HUES6 (cell line): ENCODE results near the gene WNK2.

Source experiments
- H3K27ac ChIP-seq: 2 replicates; pipeline ENCODE4 v1.7.0; 2013; ENCODE audit warnings: low read depth, mild to moderate bottlenecking, low read length, inconsistent platforms
- H3K27me3 ChIP-seq: 2 replicates; pipeline ENCODE4 v1.6.1; 2013; ENCODE audit warnings: low read length; ENCODE audit not compliant: control insufficient read depth, insufficient read depth
- H3K36me3 ChIP-seq: 2 replicates; pipeline ENCODE4 v1.6.1; 2013; ENCODE audit warnings: low read length; ENCODE audit not compliant: control insufficient read depth, insufficient read depth
- H3K4me1 ChIP-seq: 2 replicates; pipeline ENCODE4 v1.6.1; 2013; ENCODE audit warnings: low read length; ENCODE audit not compliant: control insufficient read depth, insufficient read depth
- H3K4me3 ChIP-seq: 2 replicates; pipeline ENCODE4 v1.5.1; 2013; ENCODE audit warnings: low read depth, low read length
- H3K9ac ChIP-seq: one replicate; pipeline ENCODE4 v1.6.1; 2013; ENCODE audit warnings: mild to moderate bottlenecking, low read length
- H3K9me3 ChIP-seq: 2 replicates; pipeline ENCODE4 v1.6.1; 2013; ENCODE audit warnings: low read depth, low read length; ENCODE audit not compliant: control insufficient read depth, insufficient read depth

Gene WNK2

GRCh38 chr9:93211654-93212001, 27.7 kb downstream of the WNK2 start:
- H3K4me3 ChIP-seq = no peak overlapping the region
- H3K27ac ChIP-seq = no peak overlapping the region
- H3K9me3 ChIP-seq = peaks cover 6% of the 10 kb centered on the region; the same call in 1 of the 2 replicates

GRCh38 chr9:93212409-93212808, 28.5 kb downstream of the WNK2 start:
- peaks cover 6% of the 10 kb centered on the region; the same call in 1 of the 2 replicates for H3K9me3 ChIP-seq
- peaks cover 5% of the 10 kb centered on the region; the same call in 1 of the 2 replicates for H3K36me3 ChIP-seq
- no peak overlapping the region for H3K4me3 ChIP-seq
- no peaks in the 10 kb centered on the region for H3K4me1 ChIP-seq
- H3K9ac ChIP-seq = no peak overlapping the region
- H3K27me3 ChIP-seq = no peaks in the 10 kb centered on the region
- H3K27ac ChIP-seq = no peak overlapping the region

More at GRCh38 chr9:93211654-93212001, 27.7 kb downstream of the WNK2 start:
- Histone ChIP-seq H3K4me1 (no peaks in the 10 kb centered on the region), H3K9ac (no peak overlapping the region), H3K27me3 (no peaks in the 10 kb centered on the region), H3K36me3 (peaks cover 5% of the 10 kb centered on the region; the same call in 1 of the 2 replicates)

- Histone ChIP-seq H3K9ac (no peak overlapping the region), H3K27ac (no peak overlapping the region), H3K36me3 (peaks cover 2% of the 10 kb centered on the region; the same call in 1 of the 2 replicates), H3K9me3 (peaks cover 6% of the 10 kb centered on the region; the same call in 1 of the 2 replicates), H3K4me3 (no peak overlapping the region), H3K4me1 (no peaks in the 10 kb centered on the region), H3K27me3 (no peaks in the 10 kb centered on the region)
These were observed 32.1 kb downstream of the WNK2 start for GRCh38 chr9:93216073-93216365.

- no peaks in the 10 kb centered on the region for H3K4me1 ChIP-seq
- H3K27ac ChIP-seq = no peak overlapping the region
- H3K9ac ChIP-seq = no peak overlapping the region
- no peak overlapping the region for H3K4me3 ChIP-seq
- H3K9me3 ChIP-seq = peaks cover 6% of the 10 kb centered on the region; the same call in 1 of the 2 replicates
- no peaks in the 10 kb centered on the region for H3K36me3 ChIP-seq
- H3K27me3 ChIP-seq = no peaks in the 10 kb centered on the region
These were observed 33.8 kb downstream of the WNK2 start for GRCh38 chr9:93217706-93218105.

GRCh38 chr9:93218161-93218560, 34.2 kb downstream of the WNK2 start:
- no peak overlapping the region for H3K4me3 ChIP-seq
- no peak overlapping the region for H3K27ac ChIP-seq
- H3K9me3 ChIP-seq = peaks cover 6% of the 10 kb centered on the region; the same call in 1 of the 2 replicates
- no peaks in the 10 kb centered on the region for H3K27me3 ChIP-seq
- H3K4me1 ChIP-seq = no peaks in the 10 kb centered on the region; the same call in 1 of the 2 replicates
- H3K9ac ChIP-seq = no peak overlapping the region
- no peaks in the 10 kb centered on the region for H3K36me3 ChIP-seq

- Histone ChIP-seq H3K9ac (no peak overlapping the region), H3K4me3 (no peak overlapping the region), H3K27ac (no peak overlapping the region), H3K36me3 (no peaks in the 10 kb centered on the region), H3K4me1 (no peaks in the 10 kb centered on the region; the same call in 1 of the 2 replicates), H3K9me3 (peaks cover 6% of the 10 kb centered on the region; the same call in 1 of the 2 replicates), H3K27me3 (no peaks in the 10 kb centered on the region)
These were observed 34.9 kb downstream of the WNK2 start for GRCh38 chr9:93218671-93219420.

- Histone ChIP-seq H3K27me3 (no peaks in the 10 kb centered on the region), H3K27ac (no peak overlapping the region), H3K9me3 (peaks cover 6% of the 10 kb centered on the region; the same call in 1 of the 2 replicates), H3K4me3 (no peak overlapping the region), H3K4me1 (peaks cover 8% of the 10 kb centered on the region), H3K9ac (no peak overlapping the region), H3K36me3 (no peaks in the 10 kb centered on the region)
These were observed 35.8 kb downstream of the WNK2 start for GRCh38 chr9:93219692-93220091.

GRCh38 chr9:93220627-93221026, 36.7 kb downstream of the WNK2 start:
- Histone ChIP-seq H3K9ac (no peak overlapping the region), H3K36me3 (no peaks in the 10 kb centered on the region), H3K27ac (no peak overlapping the region), H3K27me3 (no peaks in the 10 kb centered on the region), H3K9me3 (0 out of 2 replicates have a peak, but pooled peaks cover 2% of the 10 kb centered on the region), H3K4me3 (no peak overlapping the region), H3K4me1 (peaks cover 13% of the 10 kb centered on the region)

GRCh38 chr9:93221044-93221443, 37.1 kb downstream of the WNK2 start:
- no peak overlapping the region for H3K4me3 ChIP-seq
- H3K27ac ChIP-seq = no peak overlapping the region
- no peaks in the 10 kb centered on the region for H3K27me3 ChIP-seq
- no peak overlapping the region for H3K9ac ChIP-seq
- no peaks in the 10 kb centered on the region for H3K36me3 ChIP-seq
- H3K4me1 ChIP-seq = peaks cover 13% of the 10 kb centered on the region
- H3K9me3 ChIP-seq = no peaks in the 10 kb centered on the region

GRCh38 chr9:93222890-93223259, 38.9 kb downstream of the WNK2 start:
- Histone ChIP-seq H3K27ac (no peak overlapping the region), H3K4me3 (no peak overlapping the region), H3K9me3 (no peaks in the 10 kb centered on the region), H3K36me3 (no peaks in the 10 kb centered on the region), H3K9ac (no peak overlapping the region), H3K4me1 (peaks cover 13% of the 10 kb centered on the region), H3K27me3 (no peaks in the 10 kb centered on the region)

GRCh38 chr9:93223260-93224180, 39.6 kb downstream of the WNK2 start:
- no peaks in the 10 kb centered on the region for H3K9me3 ChIP-seq
- H3K4me1 ChIP-seq = peaks cover 13% of the 10 kb centered on the region
- H3K27ac ChIP-seq = no peak overlapping the region
- no peaks in the 10 kb centered on the region for H3K27me3 ChIP-seq
- no peak overlapping the region for H3K4me3 ChIP-seq
- no peak overlapping the region for H3K9ac ChIP-seq
- H3K36me3 ChIP-seq = no peaks in the 10 kb centered on the region
